Measurements from ENCODE around the gene LHPP. TPM values are rescaled to one million over a fixed set of nuclear protein-coding genes. Genes with fewer than 3 reads are reported as not detected.

LHPP gene
- total and polyA plus RNA-seq, 2 experiments from 2014 or later = 19.1 to 40.6 TPM

DNA sequence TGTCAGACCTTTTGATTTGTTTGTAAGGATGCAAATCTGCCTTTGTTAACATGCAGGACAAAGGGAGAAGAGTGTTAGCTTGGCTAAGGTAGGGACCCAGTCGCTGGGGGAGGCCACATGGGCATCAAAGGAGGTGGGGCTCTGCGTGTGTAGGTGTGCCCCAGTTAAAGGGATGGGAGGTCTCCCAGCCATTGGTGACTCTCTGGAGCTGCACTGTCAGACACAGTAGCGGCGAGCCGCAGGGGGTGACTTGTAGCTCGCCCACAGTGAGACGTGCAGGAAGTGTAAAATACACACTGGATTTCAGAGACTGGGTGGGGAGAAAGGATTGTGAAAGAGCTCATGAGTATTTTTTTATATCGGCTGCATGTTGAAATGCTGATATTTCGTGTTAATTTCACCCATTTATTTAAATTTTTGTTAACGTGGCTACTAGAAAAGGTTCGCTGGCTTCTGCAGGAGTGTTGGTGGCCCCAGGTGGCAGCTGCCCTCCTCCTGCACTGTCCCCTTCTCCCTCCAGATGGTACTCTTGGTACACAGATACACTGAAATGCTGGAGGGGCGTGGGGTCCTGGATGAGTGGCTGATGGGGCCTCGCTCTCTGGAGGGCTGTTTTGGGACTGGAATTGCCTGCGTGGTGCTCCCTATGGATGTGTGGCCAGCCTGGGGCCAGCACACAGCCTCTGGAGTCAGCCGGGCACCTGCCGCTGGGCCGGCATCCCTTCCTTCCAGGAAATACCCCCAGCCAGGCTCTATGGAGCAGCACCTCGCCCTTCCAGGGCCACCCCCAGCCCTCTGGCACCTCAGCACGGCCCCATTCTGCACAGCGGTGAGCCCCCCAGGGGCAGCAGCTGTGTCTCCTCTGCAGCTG, 59.2 kb downstream of the LHPP start:
- no peak overlapping the region for H3K4me3 ChIP-seq
- DNase-seq (ENCODE audit: low read depth in 1 of 2, low spot score in 1 of 2) = no peak
- peaks cover 5% of the 10 kb centered on the region for H3K4me1 ChIP-seq (ENCODE audit: low read depth)
- TF ChIP-seq, protein P1, sequence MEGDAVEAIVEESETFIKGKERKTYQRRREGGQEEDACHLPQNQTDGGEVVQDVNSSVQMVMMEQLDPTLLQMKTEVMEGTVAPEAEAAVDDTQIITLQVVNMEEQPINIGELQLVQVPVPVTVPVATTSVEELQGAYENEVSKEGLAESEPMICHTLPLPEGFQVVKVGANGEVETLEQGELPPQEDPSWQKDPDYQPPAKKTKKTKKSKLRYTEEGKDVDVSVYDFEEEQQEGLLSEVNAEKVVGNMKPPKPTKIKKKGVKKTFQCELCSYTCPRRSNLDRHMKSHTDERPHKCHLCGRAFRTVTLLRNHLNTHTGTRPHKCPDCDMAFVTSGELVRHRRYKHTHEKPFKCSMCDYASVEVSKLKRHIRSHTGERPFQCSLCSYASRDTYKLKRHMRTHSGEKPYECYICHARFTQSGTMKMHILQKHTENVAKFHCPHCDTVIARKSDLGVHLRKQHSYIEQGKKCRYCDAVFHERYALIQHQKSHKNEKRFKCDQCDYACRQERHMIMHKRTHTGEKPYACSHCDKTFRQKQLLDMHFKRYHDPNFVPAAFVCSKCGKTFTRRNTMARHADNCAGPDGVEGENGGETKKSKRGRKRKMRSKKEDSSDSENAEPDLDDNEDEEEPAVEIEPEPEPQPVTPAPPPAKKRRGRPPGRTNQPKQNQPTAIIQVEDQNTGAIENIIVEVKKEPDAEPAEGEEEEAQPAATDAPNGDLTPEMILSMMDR (IDR thresholded peaks at IDR 0.05; ENCODE audit: low read depth, low read length) = no peak
- H3K27me3 ChIP-seq = no peaks in the 10 kb centered on the region
- H3K27ac ChIP-seq = no peak overlapping the region
- H3K9me3 ChIP-seq (ENCODE audit: low read depth) = no peaks in the 10 kb centered on the region
- H3K36me3 ChIP-seq = no peaks in the 10 kb centered on the region

DNA sequence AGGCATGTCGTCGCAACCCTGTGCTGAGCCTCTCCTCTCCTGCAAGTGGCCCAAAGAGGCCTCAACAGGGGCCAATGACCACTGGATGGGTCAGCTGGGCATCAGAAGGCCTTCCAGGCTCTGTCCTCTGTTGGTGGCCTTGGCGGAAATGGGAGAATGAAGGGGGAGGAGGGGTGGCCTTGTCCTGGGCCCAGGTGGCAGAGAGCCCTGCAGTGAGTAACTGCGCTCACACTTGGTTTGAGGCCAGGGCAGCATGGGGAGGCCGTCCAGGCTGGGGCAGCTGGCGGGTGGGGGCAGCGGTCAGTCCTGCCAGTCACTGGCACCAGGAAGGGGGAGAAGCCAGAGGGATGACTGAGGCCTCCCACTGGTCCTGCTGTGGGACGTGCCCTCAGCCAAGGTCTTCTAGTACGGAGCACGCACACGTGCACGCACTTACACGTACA, 59.8 kb downstream of the LHPP start:
- DNase-seq (ENCODE audit: low read depth in 1 of 2, low spot score in 1 of 2) = no peak
- Histone ChIP-seq H3K27ac (no peak overlapping the region), H3K27me3 (no peaks in the 10 kb centered on the region), H3K4me1 (ENCODE audit: low read depth) (peaks cover 5% of the 10 kb centered on the region), H3K9me3 (ENCODE audit: low read depth) (no peaks in the 10 kb centered on the region), H3K36me3 (no peaks in the 10 kb centered on the region), H3K4me3 (no peak overlapping the region)
- TF ChIP-seq, protein P1 (IDR thresholded peaks at IDR 0.05; ENCODE audit: low read depth, low read length) = no peak

DNA sequence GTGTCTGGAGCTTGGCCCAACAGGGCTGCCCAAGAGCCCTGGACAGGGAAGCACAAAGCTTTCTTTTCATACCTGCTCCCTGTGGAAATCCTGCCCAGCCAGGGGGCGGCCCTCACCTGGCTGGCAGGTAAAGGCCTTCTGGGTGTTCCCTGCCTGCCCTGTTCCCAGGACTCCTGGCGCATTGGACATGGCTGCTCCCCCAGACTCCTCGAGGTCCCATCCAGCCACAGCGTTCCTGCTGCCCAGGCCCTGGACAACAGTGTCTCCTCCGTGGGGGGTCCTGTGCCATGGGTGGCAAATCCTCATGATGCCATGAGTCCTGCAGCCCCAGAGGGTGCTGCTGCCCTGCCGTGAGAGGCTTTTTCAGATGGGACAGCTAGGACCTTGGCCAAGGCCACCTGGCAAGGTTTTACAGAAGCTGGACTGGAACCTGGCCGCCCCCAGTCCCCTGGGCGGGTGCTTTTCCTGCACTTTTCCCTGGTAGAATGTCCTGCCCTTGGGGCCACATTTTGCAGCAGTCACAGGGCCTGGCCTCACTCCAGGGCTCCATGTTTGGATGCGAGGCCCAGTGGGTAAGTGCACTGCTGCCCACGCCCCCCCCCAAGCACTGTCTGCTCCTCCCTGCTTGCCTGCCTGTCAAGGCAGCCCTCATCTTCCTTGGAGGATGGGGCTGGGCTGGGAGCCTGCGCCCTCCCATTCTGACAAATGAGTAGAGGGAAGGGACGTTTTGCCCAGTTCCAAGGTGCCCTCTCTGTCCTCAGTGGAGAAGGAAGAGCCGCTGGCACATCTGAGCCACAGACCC, 60.7 kb downstream of the LHPP start:
- Histone ChIP-seq H3K4me1 (ENCODE audit: low read depth) (peaks cover 5% of the 10 kb centered on the region), H3K27ac (no peak overlapping the region), H3K9me3 (ENCODE audit: low read depth) (no peaks in the 10 kb centered on the region), H3K36me3 (no peaks in the 10 kb centered on the region), H3K27me3 (no peaks in the 10 kb centered on the region), H3K4me3 (no peak overlapping the region)
- no peak for DNase-seq (ENCODE audit: low read depth in 1 of 2, low spot score in 1 of 2)
- TF ChIP-seq, protein P1 (IDR thresholded peaks at IDR 0.05; ENCODE audit: low read depth, low read length) = no peak

DNA sequence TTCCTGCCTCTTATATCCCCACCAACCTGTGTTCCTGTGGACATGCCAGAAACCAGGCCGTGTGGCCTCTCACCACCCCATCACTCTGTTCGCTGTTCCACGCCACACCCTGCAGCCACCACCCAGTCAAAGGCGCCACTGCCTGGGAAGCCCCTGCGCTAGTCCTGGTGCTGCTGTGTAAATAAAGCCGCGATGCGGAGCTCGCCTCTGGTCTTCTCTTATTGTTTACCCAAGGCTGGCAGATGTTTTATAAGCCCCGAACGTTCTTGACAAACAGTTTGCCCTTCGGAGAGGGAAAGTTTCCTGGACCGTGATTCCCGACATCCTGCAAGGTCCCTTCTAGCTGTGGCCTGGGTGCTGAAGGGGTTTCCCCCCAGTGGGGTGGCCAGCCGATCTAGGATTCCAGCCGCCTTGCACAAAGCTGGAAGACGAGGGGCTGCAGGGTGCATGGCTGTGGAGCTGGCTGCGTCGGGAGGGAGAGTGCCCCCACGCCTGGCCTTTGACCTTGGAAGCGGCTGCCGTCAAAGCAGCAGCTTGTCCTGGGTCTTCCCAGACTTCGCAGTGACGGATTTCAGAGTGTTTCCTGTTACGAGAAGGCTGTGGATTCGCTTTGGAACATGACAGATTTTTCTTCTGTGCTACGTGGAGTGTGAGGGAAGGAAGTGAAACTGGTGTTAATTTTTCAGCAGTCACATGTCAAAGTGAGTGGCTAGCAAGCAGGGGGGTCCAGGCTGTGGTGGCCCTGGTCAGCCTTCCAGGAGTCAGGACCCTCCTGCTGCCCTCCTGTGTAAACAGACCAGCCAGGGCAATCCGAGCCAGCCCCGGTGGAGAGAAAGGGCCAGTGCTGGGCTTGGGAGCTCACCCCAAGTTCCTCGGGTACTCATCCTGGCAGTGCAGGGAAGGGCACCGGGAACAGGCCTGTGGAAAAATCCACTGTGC, 61.6 kb downstream of the LHPP start:
- Histone ChIP-seq H3K9me3 (ENCODE audit: low read depth) (no peaks in the 10 kb centered on the region), H3K4me3 (no peak overlapping the region), H3K27me3 (no peaks in the 10 kb centered on the region), H3K27ac (peak overlapping the region; percentile 67), H3K4me1 (ENCODE audit: low read depth) (peaks cover 5% of the 10 kb centered on the region), H3K36me3 (no peaks in the 10 kb centered on the region)
- TF ChIP-seq, protein P1 (IDR thresholded peaks at IDR 0.05; ENCODE audit: low read depth, low read length) = no peak
- DNase-seq (ENCODE audit: low read depth in 1 of 2, low spot score in 1 of 2) = peak in 1 of 2 donors; percentile 28

DNA sequence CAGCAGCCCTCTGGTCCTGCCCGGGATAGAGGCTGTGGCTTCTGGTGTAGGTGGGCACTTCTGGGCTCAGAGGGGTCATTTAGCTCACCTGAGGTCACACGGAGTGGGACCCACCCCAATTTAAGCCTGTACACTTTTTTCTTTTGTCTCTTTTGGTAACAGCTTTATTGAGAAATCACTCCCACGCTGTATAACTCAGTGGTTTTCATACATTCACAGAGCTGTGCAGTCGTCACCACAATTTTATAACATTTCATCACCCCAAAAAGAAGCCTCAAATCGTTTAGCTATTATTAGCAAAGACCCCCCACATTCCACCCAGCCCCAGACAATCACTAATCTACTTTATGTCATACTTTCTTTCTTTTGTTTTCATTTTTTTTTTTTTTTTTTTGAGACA, 62.3 kb downstream of the LHPP start:
- DNase-seq (ENCODE audit: low read depth in 1 of 2, low spot score in 1 of 2) = peak in 1 of 2 donors; percentile 25
- Histone ChIP-seq H3K4me3 (no peak overlapping the region), H3K27me3 (no peaks in the 10 kb centered on the region), H3K9me3 (ENCODE audit: low read depth) (no peaks in the 10 kb centered on the region), H3K27ac (no peak overlapping the region), H3K36me3 (no peaks in the 10 kb centered on the region), H3K4me1 (ENCODE audit: low read depth) (peaks cover 5% of the 10 kb centered on the region)
- TF ChIP-seq, protein P1 (IDR thresholded peaks at IDR 0.05; ENCODE audit: low read depth, low read length) = no peak
